CD4-positive, alpha-beta T cell (primary cell): ENCODE data around the gene TP53I3. TPM values are rescaled to one million over a fixed set of nuclear protein-coding genes. Genes with fewer than 3 reads are reported as not detected.

Experiments used
- ATAC-seq: fragments of 200-7000 bp; cut with Tn5 transposase; one replicate; pipeline ENCODE4 v1.10.0; 2022; ENCODE audit warnings: mild to moderate bottlenecking; ENCODE audit not compliant: poor library complexity
- CTCF ChIA-PET: fragments of 350-600 bp; sonication (Branson Sonifier 250); formaldehyde crosslinking; loops from one replicate; lab custom pipeline; 2021; ENCODE audit warnings: antibody characterized with exemption, inconsistent platforms; lab: Charles Lee
- POLR2A ChIA-PET: fragments of 350-600 bp; sonication (Branson Sonifier 250); formaldehyde crosslinking; loops from one replicate; lab custom pipeline; 2021; ENCODE audit warnings: antibody characterized with exemption, inconsistent platforms; lab: Charles Lee
- DNase-seq, 14 experiments: peaks; one replicate each; pipeline ENCODE4 v3.0.0-alpha.2; 2013 to 2020; ENCODE audit warnings: mixed read lengths in 2 of 14
- H3K27ac ChIP-seq, 2 donors: one replicate each; pipeline versions ENCODE4 v1.5.1 to v1.7.0; 2013; ENCODE audit warnings: low read length in 2 of 2, low read depth in 1 of 2, mild to moderate bottlenecking in 1 of 2
- H3K27me3 ChIP-seq, 2 experiments: 1 replicate in 1 of 2; 2 replicates in 1 of 2; pipeline versions ENCODE4 v1.6.1 to v1.7.0; 2013; ENCODE audit warnings: low read length in 2 of 2, control low read depth in 1 of 2, mild to moderate bottlenecking in 1 of 2, moderate library complexity in 1 of 2; ENCODE audit not compliant: insufficient read depth in 2 of 2, control insufficient read depth in 1 of 2
- H3K36me3 ChIP-seq: one replicate; pipeline ENCODE4 v1.6.1; 2013; ENCODE audit warnings: low read length, control low read depth; ENCODE audit not compliant: insufficient read depth
- H3K4me1 ChIP-seq: one replicate; pipeline ENCODE4 v1.6.1; 2013; ENCODE audit warnings: low read length, control low read depth; ENCODE audit not compliant: insufficient read depth
- H3K4me3 ChIP-seq: one replicate; pipeline ENCODE4 v1.5.1; 2013; ENCODE audit warnings: mild to moderate bottlenecking, low read length, moderate library complexity
- H3K9me3 ChIP-seq, 2 experiments: 1 replicate in 1 of 2; 2 replicates in 1 of 2; pipeline versions ENCODE4 v1.6.1 to v1.7.0; 2013; ENCODE audit warnings: low read length in 2 of 2, mild to moderate bottlenecking in 2 of 2, control low read depth in 1 of 2, moderate library complexity in 1 of 2; ENCODE audit not compliant: control insufficient read depth in 1 of 2, insufficient read depth in 1 of 2
- H3K27ac Mint-ChIP-seq: one replicate; pipeline ENCODE4 v1.8.0; 2020; ENCODE audit warnings: mixed read lengths
- H3K27me3 Mint-ChIP-seq: one replicate; pipeline ENCODE4 v1.8.0; 2021; ENCODE audit warnings: mixed read lengths
- H3K36me3 Mint-ChIP-seq: one replicate; pipeline ENCODE4 v1.8.0; 2021; ENCODE audit warnings: low read depth, mixed read lengths
- H3K4me1 Mint-ChIP-seq: one replicate; pipeline ENCODE4 v1.8.0; 2021; ENCODE audit warnings: low read depth, mixed read lengths
- H3K4me3 Mint-ChIP-seq: one replicate; pipeline ENCODE4 v1.8.0; 2020; ENCODE audit warnings: mild to moderate bottlenecking, mixed read lengths
- H3K9me3 Mint-ChIP-seq: one replicate; pipeline ENCODE4 v1.8.0; 2020; ENCODE audit warnings: mixed read lengths
- intact Hi-C, 2 experiments: fragments of 100-400 bp; cut with DNase I in 1 of 2; cut with micrococcal nuclease in 1 of 2; formaldehyde crosslinking; loops; one replicate each; pipeline versions ENCODE4 v1.15.1 to v1.9.0; 2023 to 2025; cut with DNase I, micrococcal nuclease
- total RNA-seq, 174 experiments: library from RNA in 2 of 174; stranded (reverse) in 2 of 174; gene quantifications; one replicate each; pipeline ENCODE4 v1.2.3 and lab custom pipeline; 2021 to 2026
- TF ChIP-seq, protein P1 (sequence below): fragments of 200-600 bp; IDR thresholded peaks from one replicate; pipeline ENCODE4 v1.8.0; 2022; ENCODE audit warnings: antibody characterized with exemption, mild to moderate bottlenecking

The TP53I3 gene
- total RNA-seq, 2 experiments from 2014 or later = 0.20 to 0.30 TPM

DNA sequence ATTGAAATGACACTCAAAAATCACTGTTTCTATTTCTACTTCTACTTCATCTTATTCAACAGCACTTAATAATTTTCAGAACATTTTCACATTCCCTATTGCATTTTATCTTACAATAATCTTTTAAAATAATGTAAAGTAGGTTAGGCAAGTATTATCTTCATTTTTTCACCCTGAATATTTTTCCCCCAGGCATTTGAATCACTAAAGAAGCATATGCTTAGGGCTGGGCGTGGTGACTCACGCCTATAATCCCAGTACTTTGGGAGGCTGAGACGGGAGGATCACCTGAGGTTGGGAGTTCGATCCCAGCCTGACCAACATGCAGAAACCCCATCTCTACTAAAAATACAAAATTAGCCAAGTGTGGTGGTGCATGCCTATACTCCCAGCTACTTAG, 44.1 kb downstream of the TP53I3 start:
- no peak overlapping the region for H3K4me3 ChIP-seq
- no peak for ATAC-seq
- H3K27ac ChIP-seq = no peak overlapping the region
- ChIA-PET POLR2A (no interaction called here), CTCF (no interaction called here)
- Mint-ChIP-seq H3K4me3 (no peak overlapping the region), H3K27me3 (no peaks in the 10 kb centered on the region), H3K4me1 (peaks cover 37% of the 10 kb centered on the region), H3K27ac (no peak overlapping the region), H3K36me3 (peaks cover 36% of the 10 kb centered on the region), H3K9me3 (no peaks in the 10 kb centered on the region)
- peaks cover 5% of the 10 kb centered on the region for H3K4me1 ChIP-seq
- TF ChIP-seq, protein P1, sequence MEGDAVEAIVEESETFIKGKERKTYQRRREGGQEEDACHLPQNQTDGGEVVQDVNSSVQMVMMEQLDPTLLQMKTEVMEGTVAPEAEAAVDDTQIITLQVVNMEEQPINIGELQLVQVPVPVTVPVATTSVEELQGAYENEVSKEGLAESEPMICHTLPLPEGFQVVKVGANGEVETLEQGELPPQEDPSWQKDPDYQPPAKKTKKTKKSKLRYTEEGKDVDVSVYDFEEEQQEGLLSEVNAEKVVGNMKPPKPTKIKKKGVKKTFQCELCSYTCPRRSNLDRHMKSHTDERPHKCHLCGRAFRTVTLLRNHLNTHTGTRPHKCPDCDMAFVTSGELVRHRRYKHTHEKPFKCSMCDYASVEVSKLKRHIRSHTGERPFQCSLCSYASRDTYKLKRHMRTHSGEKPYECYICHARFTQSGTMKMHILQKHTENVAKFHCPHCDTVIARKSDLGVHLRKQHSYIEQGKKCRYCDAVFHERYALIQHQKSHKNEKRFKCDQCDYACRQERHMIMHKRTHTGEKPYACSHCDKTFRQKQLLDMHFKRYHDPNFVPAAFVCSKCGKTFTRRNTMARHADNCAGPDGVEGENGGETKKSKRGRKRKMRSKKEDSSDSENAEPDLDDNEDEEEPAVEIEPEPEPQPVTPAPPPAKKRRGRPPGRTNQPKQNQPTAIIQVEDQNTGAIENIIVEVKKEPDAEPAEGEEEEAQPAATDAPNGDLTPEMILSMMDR = no peak
- peaks cover 22% of the 10 kb centered on the region for H3K36me3 ChIP-seq
- intact Hi-C loops = no loop called here
- H3K9me3 ChIP-seq = no peaks in the 10 kb centered on the region
- H3K27me3 ChIP-seq = no peaks in the 10 kb centered on the region
- no peak for DNase-seq

DNA sequence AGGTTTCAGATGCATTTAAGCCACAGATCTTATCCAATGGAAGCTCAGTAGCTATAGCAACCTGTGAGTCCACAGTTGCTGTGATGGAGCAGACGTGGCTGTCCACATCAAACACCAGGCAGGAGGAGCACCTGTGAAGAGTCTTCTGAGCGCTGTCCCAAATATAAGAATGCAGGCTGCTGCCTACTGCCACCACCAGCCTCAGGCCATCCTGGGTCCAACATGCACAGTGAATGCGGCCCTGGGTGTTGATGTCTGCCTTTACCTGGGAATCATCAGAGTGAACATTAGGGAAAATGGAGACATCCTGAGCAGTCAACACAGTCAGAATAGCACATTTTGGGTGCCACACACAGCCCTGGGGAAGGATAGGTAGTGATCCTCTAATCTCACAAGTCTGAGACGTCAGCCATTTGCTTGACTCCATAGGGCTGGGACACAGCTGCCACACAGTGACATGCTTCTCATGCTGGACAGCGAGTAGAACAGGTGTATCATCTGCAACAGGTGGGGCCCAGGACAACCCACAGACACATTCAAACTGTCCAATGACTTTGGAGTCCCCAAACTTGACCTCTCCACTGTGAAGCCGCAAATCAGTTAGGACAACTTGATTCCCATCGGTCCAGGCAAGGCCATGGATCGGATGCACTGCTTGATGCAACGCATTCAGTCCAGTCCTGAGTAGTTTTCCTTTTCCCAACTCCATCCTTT, 45.7 kb downstream of the TP53I3 start:
- peaks cover 37% of the 10 kb centered on the region for H3K4me1 Mint-ChIP-seq
- intact Hi-C loops = no loop called here
- no peak overlapping the region for H3K4me3 ChIP-seq
- ATAC-seq = no peak
- ChIA-PET POLR2A (no interaction called here), CTCF (no interaction called here)
- TF ChIP-seq, protein P1 = no peak
- H3K36me3 Mint-ChIP-seq = peaks cover 39% of the 10 kb centered on the region
- no peaks in the 10 kb centered on the region for H3K27me3 ChIP-seq
- H3K27ac ChIP-seq = no peak overlapping the region
- no peaks in the 10 kb centered on the region for H3K27me3 Mint-ChIP-seq
- H3K9me3 ChIP-seq = no peaks in the 10 kb centered on the region
- H3K4me1 ChIP-seq = peaks cover 5% of the 10 kb centered on the region
- no peaks in the 10 kb centered on the region for H3K9me3 Mint-ChIP-seq
- peaks cover 22% of the 10 kb centered on the region for H3K36me3 ChIP-seq
- no peak overlapping the region for H3K4me3 Mint-ChIP-seq
- DNase-seq = no peak
- no peak overlapping the region for H3K27ac Mint-ChIP-seq

Other genes with a start within 250 kb of the TP53I3 start
- 10 to 100 TPM; 30.7 to 35.4 TPM for gene ATAD2B, start 157.7 kb downstream of the TP53I3 start, total RNA-seq
- 10 to 100 TPM; 12.9 to 16.7 TPM for gene UBXN2A, start 144.4 kb downstream of the TP53I3 start, total RNA-seq
- under 1 TPM; 0.28 to 0.30 TPM for gene MFSD2B, start 74.7 kb downstream of the TP53I3 start, total RNA-seq
- 1 to 10 TPM; 1.4 to 2.0 TPM for gene WDCP, start 37.4 kb downstream of the TP53I3 start, total RNA-seq
- under 1 TPM in 1 of 2 experiments, not detected in 1; 0.47 TPM for gene FKBP1B, start 35.1 kb downstream of the TP53I3 start, total RNA-seq
- gene SF3B6, start 8.5 kb downstream of the TP53I3 start, total RNA-seq = 10 to 100 TPM; 59.8 to 62.6 TPM
- gene PFN4, start 38.5 kb upstream of the TP53I3 start, total RNA-seq = not detected
- gene FAM228B, start 38.6 kb upstream of the TP53I3 start, total RNA-seq = 10 to 100 TPM; 21.6 to 24.2 TPM
- gene FAM228A, start 90.2 kb upstream of the TP53I3 start, total RNA-seq = under 1 TPM; 0.20 to 0.22 TPM